H1 (cell line): ENCODE measurements around the gene ZNF346.

Experiments
- CEBPB ChIP-seq: IDR thresholded peaks from 2 replicates; pipeline ENCODE4 v1.6.1; 2012; ENCODE audit warnings: low read depth, low read length
- CREB1 ChIP-seq: IDR thresholded peaks from 2 replicates; pipeline ENCODE4 v1.6.1; 2012; ENCODE audit warnings: inconsistent platforms
- EP300 ChIP-seq, 2 experiments: IDR thresholded peaks; 1 replicate in 1 of 2; 2 replicates in 1 of 2; pipeline ENCODE4 v1.6.1; 2011 to 2012; ENCODE audit warnings: low read depth in 2 of 2, low read length in 2 of 2, mild to moderate bottlenecking in 2 of 2, borderline replicate concordance in 1 of 2, inconsistent platforms in 1 of 2, moderate library complexity in 1 of 2
- FOSL1 ChIP-seq: IDR thresholded peaks from 2 replicates; pipeline ENCODE4 v1.6.1; 2011; ENCODE audit warnings: mild to moderate bottlenecking, low read depth, low read length, moderate library complexity; ENCODE audit not compliant: insufficient read depth
- GABPA ChIP-seq: IDR thresholded peaks from 2 replicates; pipeline ENCODE4 v1.6.1; 2011; ENCODE audit warnings: mild to moderate bottlenecking, low read length, moderate library complexity, borderline replicate concordance; ENCODE audit not compliant: insufficient read depth
- TEAD4 ChIP-seq: IDR thresholded peaks from 2 replicates; pipeline ENCODE4 v1.6.1; 2012; ENCODE audit warnings: low read depth, low read length, inconsistent platforms, mixed read lengths
- TF ChIP-seq, protein P1 (sequence below): IDR thresholded peaks from 2 replicates; pipeline ENCODE4 v1.6.1; 2011; ENCODE audit warnings: low read length, improper control_type of control experiment
- TF ChIP-seq, protein P2 (sequence below): IDR thresholded peaks from 2 replicates; pipeline ENCODE4 v1.6.1; 2011; ENCODE audit warnings: low read depth, mild to moderate bottlenecking, low read length; ENCODE audit not compliant: insufficient read depth
- TF ChIP-seq, protein P3 (sequence below), 3 experiments: IDR thresholded peaks; 1 replicate in 2 of 3; 2 replicates in 1 of 3; pipeline versions ENCODE4 v1.5.1 to v1.6.1; 2011; ENCODE audit warnings: low read length in 3 of 3, mild to moderate bottlenecking in 3 of 3, inconsistent platforms in 2 of 3, low read depth in 1 of 3, moderate library complexity in 1 of 3; ENCODE audit not compliant: insufficient read depth in 1 of 3; ENCODE audit errors: control extremely low read depth in 1 of 3

DNA sequence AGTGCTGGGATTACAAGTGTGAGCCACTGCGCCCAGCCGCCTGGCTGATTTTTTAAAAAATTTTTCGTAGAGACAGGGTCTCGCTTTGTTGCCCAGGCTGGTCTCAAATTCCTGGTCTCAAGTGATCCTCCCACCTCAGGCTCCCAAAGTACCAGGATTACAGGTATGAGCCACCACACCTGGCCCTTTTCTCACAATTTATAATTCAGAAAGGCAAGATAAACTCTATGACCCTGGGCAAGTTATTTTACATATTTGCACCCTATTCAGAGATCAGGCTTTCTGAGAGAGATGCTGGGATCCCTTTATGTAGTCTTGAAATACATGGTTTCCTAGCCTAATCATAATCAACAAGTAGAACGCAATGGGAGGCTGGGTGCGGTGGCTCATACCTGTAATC is 20.6 kb downstream of the ZNF346 start:
- TF ChIP-seq, protein P1, sequence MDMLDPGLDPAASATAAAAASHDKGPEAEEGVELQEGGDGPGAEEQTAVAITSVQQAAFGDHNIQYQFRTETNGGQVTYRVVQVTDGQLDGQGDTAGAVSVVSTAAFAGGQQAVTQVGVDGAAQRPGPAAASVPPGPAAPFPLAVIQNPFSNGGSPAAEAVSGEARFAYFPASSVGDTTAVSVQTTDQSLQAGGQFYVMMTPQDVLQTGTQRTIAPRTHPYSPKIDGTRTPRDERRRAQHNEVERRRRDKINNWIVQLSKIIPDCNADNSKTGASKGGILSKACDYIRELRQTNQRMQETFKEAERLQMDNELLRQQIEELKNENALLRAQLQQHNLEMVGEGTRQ = no peak
- TF ChIP-seq FOSL1 (no peak), EP300 (IDR thresholded peaks at IDR 0.05; ENCODE audit: borderline replicate concordance in 1 of 2, low read depth in 2 of 2, low read length in 2 of 2) (no peak), TEAD4 (no peak), CEBPB (no peak), CREB1 (no peak), GABPA (no peak)
- TF ChIP-seq, protein P2, sequence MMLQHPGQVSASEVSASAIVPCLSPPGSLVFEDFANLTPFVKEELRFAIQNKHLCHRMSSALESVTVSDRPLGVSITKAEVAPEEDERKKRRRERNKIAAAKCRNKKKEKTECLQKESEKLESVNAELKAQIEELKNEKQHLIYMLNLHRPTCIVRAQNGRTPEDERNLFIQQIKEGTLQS = no peak
- TF ChIP-seq, protein P3, sequence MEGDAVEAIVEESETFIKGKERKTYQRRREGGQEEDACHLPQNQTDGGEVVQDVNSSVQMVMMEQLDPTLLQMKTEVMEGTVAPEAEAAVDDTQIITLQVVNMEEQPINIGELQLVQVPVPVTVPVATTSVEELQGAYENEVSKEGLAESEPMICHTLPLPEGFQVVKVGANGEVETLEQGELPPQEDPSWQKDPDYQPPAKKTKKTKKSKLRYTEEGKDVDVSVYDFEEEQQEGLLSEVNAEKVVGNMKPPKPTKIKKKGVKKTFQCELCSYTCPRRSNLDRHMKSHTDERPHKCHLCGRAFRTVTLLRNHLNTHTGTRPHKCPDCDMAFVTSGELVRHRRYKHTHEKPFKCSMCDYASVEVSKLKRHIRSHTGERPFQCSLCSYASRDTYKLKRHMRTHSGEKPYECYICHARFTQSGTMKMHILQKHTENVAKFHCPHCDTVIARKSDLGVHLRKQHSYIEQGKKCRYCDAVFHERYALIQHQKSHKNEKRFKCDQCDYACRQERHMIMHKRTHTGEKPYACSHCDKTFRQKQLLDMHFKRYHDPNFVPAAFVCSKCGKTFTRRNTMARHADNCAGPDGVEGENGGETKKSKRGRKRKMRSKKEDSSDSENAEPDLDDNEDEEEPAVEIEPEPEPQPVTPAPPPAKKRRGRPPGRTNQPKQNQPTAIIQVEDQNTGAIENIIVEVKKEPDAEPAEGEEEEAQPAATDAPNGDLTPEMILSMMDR (IDR thresholded peaks at IDR 0.05; ENCODE audit: control extremely low read depth in 1 of 3, insufficient read depth in 1 of 3, low read depth in 1 of 3, low read length in 3 of 3) = no peak
